GM21381 (cell line): Measurements from ENCODE around the gene BIRC7.

Source experiments
- ATAC-seq: cut with Tn5 transposase; IDR thresholded peaks from one replicate; pipeline ENCODE4 v1.9.1; 2021; ENCODE audit warnings: mild to moderate bottlenecking, moderate library complexity; ENCODE audit not compliant: unreplicated experiment

BIRC7 gene

DNA sequence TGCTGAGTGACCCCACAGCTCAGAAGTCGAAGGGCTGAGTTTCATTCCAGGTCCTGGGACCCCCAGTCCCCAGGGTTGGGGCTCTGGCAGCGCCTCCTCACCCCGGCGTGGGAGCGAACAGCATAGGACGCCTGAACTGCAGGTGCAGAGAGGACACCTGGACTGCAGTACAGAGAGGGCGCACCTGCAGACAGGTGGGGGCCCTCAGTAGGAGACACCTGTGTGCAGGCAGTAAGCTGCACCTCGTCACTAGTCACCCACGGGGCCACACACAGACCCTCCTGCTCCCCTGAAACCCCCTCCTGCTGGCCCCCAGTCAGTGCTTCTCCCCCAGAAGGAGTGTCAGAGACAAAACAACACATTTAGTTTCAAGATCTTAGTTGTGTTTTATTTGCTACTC is 27.1 kb downstream of the BIRC7 start:
- no peak for ATAC-seq

DNA sequence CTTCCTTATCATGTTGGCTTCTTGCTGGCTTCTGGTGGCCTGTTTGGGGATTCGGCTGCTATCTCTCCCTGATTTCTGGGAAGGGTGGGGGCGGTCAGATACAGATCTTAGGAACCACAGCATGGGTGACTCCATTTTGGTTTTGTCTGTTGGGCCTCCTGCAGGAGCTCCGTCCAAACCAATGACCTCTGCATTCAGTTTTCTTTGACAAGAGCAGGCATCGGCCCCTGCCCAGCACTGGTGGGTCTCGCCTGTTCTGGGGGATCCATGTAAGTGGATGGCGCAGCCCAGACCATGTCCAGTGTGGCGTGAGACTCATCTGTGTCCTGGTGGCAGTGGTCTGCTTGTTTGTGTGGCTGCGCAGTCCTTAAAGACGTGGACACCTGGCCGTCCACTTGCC is 28.3 kb downstream of the BIRC7 start:
- ATAC-seq = no peak

DNA sequence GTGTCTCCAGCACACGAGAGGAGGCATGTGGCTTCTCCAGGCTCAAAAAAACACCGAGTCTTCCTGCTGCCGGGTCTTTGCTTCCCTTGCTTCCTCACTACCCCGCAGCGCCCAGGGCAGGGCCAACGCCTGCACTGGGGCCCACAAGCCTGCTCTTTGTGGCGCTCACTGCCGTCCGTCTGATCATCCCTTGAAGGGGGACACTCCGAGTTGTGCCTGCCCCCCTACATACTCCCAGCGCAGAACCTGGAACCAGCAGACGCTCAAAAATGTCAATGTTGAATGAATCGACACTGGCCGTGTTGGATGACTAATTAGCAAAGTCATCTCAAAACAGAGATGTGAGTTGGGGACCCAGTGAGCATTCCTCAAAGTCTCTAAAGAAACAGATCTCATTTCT is 28.8 kb downstream of the BIRC7 start:
- ATAC-seq = no peak

DNA sequence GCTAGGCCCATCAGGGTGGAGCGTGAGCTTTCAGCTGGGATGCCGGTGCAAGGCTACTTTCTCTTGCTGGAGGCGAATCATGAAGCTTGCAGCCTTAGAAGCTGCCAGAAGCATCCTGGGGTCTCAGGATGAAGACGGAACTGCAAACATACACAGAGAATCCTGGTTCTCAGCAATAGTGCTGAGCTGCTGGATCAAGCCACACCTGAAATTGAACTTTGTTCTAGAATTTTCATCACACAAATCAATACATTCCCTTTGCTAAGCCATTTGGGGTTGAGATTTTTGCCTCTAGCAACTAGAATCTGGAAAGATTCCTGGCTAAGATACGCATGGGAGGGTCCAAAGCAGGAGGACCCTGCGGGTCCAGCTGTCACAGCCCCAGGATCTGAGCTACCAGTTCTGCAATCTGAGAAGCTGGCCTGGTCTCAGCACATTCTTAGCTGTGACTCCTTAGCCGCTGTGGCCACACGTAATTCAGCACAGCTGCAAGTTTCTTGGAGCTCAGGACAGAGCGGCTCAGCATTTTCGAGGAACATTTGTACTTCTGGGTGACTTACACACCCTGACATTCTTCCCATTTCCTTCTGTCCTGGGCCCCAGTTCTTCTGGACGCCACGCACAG is 30.3 kb downstream of the BIRC7 start:
- no peak for ATAC-seq

DNA sequence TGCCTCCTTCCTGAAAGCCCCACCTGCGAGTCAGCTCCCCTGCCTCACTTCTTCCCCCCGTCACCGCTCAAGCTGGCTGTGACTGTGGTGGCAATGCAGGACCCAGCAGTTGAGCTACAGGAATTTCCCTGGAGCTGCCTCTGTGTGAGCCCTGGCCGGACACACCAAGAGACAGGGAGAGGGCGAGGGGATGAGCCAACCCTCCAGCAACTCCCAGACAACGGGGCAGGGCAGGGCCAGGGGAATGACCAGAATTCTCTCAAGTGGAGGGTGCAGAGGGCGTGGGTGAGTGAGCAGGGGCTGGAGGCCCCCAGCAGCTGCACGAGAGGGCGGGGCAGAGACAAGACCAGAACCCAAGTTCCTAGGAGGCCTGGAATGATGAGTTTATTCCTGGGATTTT is 32.0 kb downstream of the BIRC7 start:
- no peak for ATAC-seq

DNA sequence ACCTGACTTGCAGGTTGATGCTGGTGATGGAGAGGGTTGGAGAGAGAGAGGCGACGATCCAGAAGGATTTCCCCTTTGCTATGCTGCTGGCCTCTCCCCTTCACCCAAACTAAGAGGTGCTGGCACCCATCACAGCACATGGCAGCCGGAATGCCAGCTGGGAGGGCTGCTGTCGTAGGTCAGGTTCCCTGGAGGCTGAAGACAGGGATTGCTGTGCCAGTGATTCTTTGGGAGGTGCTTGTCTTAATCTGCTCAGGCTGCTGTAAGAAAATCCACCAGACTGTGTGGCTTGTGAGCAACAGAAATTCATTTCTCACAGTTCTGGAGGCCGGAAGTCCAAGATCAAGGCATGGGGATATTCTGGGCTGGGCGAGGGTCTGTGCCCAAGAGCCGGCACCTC is 32.6 kb downstream of the BIRC7 start:
- ATAC-seq = no peak

DNA sequence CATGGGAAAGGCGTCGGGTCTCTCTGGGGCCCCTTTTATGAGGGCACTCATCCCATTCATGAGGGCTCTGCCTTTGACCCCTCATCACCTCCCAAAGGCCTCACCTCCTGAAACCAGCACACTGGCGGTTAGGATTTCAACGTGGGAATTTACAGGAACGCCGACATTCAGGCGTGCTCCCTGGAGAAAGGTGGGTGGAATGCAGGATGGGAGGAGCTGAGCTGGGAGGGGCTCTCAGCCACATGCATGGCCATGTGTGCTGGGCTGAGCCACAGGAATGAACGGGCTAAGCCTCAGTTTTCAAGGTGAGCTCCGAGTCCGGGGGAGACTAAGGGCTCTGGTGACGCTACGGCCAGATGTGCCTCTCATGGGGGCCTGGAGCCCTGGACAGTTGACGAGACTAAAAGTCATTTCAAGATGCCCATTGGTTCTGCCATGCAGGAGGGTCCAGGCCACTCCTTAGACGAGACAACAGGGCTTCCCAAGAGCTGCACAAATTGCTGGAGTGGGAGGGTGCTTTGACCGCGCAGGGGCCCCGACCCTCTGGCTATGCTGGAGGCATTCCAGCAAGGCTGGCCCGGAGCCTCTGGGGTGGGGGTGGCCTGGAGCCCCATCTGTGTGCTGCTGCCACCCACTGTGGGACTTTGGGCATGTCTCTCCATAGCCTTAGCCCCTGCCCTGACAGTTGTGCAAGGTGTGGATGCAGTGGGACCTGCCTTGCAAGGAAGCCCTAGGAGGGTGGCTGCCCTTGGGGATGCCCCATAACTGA is 33.1 kb downstream of the BIRC7 start:
- ATAC-seq = no peak

DNA sequence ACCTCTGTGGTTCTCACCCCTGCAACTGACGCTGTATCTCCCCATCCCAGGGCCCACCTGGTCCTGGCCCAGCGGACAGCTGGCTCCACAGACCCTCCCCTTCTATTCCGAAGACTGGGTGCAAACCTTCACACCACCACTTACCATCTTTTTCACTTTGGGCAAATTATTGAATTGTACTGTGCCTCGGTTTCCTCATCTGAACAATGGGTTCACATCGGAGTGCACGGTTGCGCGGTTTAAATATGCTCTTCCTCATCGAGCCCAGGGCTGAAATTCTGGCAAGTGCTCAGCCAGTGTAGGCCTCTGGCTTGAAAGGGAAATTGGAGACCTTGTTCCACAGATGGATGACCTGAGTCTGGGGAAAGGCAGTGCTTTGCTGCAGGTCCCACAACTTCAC is 34.0 kb downstream of the BIRC7 start:
- ATAC-seq = no peak

DNA sequence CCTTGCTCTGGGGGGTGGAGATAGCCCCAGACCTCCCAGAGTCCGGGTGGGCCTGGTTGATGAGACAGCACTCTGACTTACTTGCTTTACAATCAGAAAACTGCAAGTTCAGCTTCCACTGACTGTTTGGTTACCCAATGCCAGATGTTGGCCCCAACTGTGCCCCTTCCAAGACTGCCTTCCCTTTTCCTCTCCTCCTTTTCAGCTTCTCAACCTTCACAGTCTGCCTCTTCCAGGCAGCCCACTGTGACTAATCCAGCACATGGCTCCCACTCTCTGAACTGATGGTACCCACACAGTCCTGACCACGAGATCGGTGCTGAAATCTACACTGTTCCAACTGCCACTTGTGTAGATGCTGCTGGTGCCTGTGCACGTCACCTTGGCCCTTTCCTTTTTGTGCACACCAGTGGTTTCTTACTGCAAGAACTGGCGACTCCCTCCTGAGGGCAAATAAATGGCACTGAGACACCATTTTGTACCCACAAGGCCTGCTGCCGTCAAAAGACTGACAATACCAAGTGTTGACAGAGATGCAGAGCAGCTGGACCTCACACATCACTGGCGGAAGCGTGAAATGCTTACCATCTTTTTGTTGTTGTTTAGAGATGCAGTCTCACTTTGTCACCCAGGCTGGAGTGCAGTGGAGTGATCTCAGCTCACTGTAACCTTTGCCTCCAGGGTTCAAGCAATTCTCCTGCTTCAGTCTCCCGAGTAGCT is 35.1 kb downstream of the BIRC7 start:
- ATAC-seq = no peak

DNA sequence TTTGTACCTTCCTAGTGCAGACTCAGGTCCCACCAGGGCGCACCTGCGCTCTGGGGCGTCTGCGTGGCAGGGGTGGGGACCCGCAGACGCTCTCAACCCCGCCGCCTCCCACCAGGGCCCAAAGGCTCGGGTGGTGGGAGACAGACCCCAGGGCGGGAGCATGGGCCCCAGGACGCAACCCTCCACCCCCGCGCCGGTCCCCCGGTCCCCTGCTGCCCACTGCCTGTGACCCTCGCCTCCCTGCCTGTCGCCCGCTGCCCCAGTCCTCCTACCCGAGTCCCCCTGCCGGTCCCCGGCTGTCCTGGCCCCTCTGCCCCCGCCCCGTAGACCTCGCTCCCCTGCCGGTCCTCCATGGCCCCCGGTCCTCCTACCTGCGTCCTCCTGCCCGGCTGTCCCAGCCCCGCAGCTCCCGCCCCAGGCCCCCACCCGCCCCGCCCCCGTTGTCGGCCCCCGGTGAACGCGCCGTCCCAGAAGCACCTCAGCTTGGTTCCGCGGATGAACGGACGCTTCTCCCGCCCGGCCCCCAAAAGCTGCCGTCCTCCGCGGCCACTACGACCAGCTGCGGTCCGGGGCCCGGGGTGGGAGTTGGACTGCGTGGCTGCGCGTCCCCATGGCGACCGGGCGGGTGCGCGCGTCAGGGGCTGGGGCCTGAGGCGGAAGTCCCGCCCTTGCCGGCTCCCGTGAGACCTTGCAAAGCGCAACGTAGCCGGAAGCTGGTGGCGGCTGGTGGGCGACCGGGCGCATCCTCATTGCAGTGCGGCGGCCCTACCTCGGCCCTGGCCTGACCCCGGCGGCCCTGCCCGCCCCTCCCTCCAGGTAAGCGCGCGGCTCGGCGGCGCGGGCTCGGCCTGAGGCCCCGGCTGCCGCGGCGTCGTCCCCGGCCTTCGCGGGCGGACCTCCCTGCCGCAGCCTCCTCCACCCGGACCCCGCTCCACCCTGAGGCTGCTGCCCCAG is 36.7 kb downstream of the BIRC7 start, which contains the start of gene ARFGAP1:
Gene ARFGAP1 (plus strand): TSS at position 709 of the 954 bp plus-strand sequence. CDS start 2,768 bp downstream, outside the sequence.
- ATAC-seq = peak; percentile 87

DNA sequence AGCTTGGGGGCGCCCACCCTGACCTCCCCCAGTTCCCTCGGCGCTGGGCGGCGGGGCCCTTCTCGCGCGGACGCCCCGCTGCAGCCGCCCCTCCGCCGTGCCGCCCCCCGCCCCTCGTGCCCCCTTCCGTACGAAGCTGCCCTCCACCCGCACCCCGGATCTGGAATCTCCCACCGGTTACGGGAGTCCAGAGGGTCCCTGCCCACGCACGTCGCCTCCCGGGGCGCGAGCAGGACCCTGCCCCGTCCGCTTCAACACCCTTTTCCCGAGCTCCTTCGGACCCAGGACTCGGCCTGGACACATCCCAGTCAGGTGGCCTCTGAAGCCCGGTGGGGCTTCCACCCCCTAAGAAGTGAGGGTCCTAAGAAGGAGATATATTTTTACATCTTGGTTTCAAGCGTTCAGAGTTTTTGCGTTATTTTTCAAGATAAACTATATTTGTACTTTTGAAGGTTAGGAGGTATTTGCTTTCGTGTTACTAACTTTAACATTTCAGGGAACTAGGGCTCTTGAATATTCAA is 37.4 kb downstream of the BIRC7 start:
- no peak for ATAC-seq

DNA sequence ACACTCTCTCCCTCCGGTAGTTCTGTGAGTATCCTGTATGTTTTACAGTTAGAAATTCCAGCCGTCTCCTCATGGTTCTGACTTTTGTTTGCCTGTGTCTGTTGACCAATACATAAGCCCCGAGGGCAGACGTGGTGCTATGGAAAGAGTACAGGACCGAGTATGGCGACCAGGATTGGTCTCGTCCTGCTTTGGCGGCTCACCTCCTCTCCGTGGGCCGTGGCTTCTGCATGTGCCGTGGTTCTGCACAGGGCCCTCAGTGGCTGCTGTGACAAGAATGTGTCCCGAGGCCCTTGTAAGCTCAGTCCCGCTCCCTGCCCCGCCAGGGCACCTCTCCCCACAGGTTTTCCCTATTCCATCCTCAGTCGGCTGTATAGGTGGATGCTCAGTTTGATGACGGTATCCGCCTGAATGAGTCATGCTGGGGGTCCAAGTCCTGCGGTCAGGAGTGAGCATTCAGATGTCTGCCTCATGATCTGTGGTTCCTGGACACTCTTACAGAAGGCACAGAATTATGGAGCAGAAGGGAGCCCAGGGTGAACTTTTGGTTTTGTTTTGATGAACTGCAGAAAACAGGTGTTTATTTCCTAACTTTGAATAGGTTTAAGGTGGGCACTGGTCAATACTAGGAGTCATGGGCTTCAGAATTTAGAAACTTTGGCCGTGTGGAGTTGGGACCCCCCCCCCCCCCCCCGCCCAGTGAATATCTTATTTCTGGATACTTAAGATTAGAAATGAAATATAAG is 38.1 kb downstream of the BIRC7 start:
- no peak for ATAC-seq

DNA sequence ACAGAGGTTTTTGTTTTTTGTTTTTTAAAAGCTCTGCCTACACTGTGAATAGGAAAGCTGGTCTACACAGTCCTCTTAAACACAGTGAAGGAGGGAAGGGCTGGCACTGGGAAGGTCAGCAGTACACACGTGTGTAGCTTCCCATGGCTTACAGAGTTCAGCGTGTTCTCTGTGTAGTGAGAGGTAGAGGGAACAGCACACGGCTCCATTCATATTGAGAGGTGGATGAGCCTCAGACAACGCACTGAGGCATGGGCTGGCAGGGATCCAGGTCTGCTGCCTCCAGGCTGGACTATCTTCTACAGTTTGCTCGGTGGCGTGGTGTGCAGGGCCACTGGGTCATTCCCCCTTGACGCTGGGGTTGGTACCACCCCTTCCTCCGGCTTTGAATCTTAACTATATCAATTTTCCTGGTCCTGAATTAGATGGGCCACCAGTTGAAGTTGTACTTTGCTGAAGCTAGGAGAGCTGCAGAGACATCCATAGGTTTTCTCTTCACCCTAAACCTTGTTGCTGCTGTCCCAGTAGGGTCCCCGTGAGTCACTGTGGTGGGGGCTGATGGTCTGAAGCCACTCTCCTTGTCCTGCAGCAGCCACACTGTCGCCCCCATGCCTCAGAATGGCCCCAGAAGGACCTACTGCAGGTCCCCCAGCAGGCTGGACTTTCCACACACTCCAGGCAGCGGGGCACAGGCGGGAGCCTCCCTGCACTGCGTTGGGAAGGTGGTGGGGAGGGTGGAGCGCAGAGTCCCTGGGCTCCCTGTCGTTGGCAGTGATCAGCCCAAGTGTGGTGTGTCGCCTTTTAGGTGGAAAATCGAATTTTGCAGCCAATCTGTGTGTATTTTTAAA is 38.9 kb downstream of the BIRC7 start:
- ATAC-seq = no peak

DNA sequence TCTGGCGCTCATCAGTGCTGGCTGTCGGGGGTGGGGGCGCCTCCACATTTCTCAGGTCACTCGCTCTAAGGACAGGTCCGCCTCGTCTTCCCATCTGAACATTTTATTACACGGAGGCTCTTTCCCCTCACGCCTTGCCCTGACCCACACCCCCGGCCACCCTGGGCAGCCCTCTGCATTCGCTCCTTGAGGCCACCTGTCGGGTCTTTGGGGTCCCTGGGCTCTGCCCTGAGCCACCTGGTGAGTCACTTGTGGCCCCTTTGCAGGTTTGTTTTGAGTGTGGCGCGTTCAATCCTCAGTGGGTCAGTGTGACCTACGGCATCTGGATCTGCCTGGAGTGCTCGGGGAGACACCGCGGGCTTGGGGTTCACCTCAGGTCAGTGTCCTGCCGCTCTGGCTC is 40.1 kb downstream of the BIRC7 start:
- no peak for ATAC-seq

DNA sequence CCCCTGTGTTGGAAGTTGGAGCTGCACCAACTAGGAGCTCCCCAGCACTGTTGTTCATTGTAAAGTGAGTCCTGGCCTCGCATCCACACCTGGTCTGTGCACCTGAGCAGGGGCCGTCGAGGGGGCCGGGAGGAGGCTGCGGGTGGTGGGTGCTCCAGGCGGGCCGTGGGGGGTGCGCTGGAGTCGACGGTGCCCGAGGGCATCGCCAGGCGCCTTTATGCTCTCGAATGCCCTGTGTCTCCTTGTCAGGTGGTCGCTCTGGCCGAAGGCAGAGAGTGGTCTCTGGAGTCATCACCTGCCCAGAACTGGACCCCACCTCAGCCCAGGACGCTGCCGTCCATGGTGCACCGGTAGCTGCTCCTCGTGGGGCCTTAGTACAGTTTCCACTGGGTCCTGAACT is 41.3 kb downstream of the BIRC7 start:
- ATAC-seq = no peak

DNA sequence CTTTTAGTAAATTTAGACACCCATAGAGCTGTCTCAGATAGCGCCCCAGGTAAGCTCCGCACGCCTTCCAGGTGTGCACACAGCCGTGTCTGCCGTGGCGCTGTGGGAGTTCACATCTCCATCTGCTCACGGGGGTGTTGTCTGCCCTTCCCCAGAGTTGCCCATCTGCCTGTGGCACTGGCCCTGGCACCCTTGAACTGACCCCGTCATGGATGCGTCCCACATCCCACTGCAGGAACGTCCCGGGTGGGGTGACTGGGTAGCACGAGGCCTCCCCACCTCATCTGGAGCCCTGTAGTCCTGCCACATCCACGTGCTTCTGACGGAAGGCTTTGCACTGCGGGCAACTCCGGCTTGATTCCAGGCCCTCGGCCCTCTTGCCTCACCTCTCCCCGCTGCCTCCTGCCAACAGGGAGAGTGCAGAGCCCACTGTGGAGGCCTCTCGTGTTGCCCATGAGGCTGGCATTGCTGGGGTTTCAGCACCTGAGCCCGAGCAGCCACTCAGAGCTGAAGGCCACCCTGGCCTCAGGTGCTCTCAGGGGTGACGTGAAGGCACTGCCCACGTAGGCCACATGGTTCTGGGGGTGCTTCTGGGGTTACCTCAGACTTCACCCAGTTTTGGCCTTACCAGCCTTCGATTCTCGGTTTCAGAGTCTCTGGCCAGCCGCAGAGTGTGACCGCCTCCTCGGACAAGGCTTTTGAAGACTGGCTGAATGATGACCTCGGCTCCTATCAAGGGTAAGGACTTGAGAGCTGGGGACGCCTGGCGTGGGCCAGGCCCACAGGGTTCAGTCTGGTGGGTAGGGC is 42.0 kb downstream of the BIRC7 start:
- no peak for ATAC-seq

DNA sequence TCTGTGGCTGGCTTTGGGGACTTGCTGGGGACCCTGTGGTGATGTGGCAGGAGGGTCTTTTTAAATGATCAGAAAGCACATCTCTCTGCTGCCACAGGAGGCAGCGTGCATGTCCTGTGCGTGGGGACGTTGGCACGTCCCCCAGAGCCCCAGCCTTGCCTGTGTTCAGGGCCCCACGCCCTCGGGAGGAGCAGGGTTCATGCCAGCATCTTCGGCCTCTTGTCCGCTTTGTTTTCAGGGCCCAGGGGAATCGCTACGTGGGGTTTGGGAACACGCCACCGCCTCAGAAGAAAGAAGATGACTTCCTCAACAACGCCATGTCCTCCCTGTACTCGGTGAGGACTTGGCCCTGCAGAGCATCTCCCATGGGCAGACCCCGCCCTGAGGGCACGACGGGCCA is 43.0 kb downstream of the BIRC7 start:
- no peak for ATAC-seq

DNA sequence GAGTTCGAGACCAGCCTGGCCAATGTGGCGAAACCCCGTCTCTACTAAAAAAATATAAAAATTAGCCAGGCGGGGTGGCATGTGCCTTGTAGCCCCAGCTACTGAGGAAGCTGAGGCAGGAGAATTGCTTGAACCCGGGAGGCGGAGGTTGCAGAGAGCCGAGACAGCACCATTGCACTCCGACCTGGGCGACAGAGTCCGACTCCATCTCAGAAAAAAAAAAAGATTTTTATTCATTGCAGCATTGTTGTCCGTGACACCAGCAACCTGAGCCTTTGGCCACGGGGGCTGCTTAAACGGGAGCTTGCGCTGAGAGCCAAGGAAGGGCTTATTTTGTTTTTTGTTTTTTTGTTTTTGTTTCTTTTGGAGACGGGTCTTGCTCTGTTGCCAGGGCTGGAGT is 44.2 kb downstream of the BIRC7 start:
- no peak for ATAC-seq
